DND-41 (cell line): ENCODE data around the gene LAIR1.

Source experiments
- CTCF ChIP-seq: IDR thresholded peaks from 2 replicates; pipeline ENCODE4 v1.5.1; 2012; ENCODE audit warnings: borderline replicate concordance, low read length, moderate library complexity, mild to moderate bottlenecking; ENCODE audit not compliant: poor library complexity, severe bottlenecking; ENCODE audit errors: extremely low read depth
- EZH2 ChIP-seq: IDR thresholded peaks from 3 replicates; pipeline ENCODE4 v1.6.1; 2012; ENCODE audit warnings: borderline replicate concordance, low read depth, mild to moderate bottlenecking, moderate library complexity, low read length, inconsistent platforms; ENCODE audit not compliant: severe bottlenecking

DNA sequence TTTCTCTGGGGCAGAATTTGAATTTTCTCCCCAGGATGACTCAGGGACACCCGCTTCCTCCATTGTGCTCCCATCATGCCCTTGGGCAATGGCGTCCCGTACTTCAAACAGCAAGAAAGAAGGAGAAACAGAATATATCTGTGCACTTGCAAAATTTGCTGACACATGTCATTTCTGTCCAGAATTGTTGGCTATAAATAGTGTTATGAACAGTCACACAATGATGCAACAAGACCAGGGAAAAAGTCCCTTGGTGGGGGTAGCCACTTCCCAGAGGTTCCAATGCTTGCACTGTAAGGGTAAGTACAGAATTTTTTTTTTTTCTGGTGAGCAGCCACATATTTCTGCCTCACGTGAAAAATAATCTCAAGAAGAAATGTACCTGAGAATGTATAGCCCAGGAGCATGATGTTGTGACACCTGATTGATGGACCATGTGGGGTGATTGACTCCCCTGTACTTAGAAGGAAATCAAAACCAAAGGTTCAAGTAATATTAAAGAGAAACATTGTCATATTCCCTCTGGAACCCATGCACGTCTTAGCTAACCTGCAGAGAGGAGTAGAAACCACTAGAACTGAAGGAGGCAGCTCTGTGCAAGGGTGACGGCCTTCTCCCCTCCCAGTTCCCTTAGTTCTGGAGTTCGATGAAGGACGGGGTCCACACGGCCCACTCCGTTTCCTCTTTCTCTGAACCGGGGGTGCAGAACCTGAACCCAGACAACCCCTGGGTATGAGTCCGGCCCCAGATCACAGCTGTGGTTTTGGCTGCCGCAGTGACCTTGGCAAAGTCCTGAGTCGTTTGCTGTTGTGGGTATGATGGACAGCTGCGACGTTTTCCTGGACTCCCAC, 9.3 kb upstream of the LAIR1 start:
- no peak for TF ChIP-seq EZH2
- TF ChIP-seq CTCF = no peak
